CD4-positive, alpha-beta T cell treated with Interferon alpha-2 for 1 hour (primary cell): ENCODE results near the gene RRAS2.
"Not testable (repeated sequence)": the region's sequence is repeated elsewhere in the genome, so short reads cannot be mapped to it uniquely, and the experiment has no call there.

Source experiments
- DNase-seq, 2 donors: peaks; one replicate each; pipeline ENCODE4 v3.0.0-alpha.2; 2020 to 2022

The RRAS2 gene

DNA sequence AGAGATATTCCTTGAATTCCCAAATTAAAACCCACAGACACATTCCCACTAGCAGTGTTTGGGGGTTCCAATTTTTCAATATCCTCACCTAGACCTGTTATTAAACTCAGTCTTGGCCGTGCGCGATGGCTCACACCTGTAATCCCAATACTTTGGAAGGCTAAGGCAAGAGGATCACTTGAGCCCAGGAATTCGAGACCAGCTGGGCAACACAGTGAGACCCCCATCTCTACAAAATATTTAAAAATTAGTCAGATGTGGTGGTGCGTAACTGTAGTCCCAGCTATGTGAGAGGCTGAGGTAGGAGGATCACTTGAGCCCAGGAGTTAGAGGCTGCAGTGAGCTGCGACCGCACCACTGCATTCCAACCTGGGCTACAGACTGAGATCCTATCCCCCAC is 53.3 kb downstream of the RRAS2 start:
- no peak for DNase-seq

DNA sequence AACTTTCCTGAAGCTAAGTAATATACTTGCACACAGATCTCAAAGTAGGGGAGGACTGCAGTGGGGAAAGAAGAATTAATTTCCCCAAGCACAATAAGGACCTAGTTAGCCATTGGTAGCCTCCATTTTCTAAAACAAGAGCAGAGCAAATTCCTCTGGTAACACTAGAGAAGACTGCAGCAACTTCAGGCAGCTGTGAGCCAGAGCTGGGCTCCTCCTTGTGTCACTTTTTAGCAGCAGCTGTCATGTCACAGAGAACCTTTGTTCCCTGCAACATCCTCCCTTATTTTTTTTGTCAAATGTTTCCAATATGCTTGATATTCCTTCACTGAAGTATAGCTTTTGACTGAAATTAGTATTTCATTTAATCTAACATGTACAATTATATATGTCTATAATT is 54.4 kb downstream of the RRAS2 start:
- DNase-seq = no peak

DNA sequence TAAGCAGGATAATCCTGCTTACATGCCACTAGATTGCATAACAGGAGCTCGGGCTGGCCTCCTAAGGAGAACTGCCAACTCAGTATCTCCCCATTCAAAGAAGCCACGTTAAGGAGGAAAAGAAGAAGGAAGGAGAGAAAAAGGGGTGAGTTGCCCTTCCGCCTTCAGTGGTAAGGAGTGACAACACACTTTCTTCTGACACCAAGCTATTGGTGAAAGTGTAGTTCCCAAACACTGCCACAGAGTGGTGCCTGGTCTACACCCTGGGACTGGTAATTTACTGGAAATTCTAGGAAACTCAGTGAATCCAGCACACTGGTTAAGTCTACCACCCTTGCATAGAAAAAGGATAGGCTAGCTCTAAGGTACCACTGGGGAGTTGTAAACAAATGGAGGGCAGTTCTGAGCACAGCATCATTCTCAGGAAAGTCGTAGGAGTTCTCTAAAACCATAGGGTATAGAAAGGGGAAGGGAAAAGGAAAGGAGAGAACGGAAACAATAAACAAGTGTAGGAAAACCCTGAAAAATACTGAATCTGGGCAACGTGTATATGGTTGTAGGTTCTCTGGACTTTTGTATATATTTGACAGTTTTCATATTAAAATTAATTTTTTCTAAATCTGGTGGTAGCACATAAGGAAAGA is 58.2 kb downstream of the RRAS2 start:
- peak; percentile 59 to 69 for DNase-seq

GRCh38 chr11:14299921-14300320 is 59.1 kb downstream of the RRAS2 start:
- no peak for DNase-seq

GRCh38 chr11:14290422-14290821 is 68.6 kb downstream of the RRAS2 start:
- DNase-seq = no peak

- DNase-seq = peak in 1 of 2 donors; percentile 20
These were observed 70.6 kb downstream of the RRAS2 start for GRCh38 chr11:14288189-14288935.

DNA sequence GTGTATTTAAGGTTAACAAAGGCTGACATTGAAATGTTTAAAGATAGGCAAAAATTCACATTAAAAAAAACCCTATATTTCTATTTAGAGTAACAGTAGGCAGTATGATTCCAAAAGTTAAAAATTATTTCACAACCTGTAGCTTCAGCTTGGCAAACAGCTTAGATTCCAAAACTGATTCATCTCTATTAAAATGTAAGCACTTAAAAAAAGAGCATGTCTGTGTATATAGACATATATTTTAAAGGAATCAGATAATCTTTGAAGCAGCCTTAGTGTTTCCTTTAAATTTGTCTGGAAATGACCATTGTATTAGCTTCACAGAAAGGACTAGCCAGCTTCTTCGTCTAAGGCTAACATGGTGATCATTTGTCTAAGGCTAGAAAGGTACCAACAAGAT is 80.1 kb downstream of the RRAS2 start:
- not testable (repeated sequence) for DNase-seq

- DNase-seq = no peak
These were observed 83.9 kb downstream of the RRAS2 start for GRCh38 chr11:14275076-14275475.

GRCh38 chr11:14273895-14274294 is 85.1 kb downstream of the RRAS2 start:
- no peak for DNase-seq

GRCh38 chr11:14270690-14271542 is 88.1 kb downstream of the RRAS2 start:
- peak in 1 of 2 donors; percentile 35 for DNase-seq

DNA sequence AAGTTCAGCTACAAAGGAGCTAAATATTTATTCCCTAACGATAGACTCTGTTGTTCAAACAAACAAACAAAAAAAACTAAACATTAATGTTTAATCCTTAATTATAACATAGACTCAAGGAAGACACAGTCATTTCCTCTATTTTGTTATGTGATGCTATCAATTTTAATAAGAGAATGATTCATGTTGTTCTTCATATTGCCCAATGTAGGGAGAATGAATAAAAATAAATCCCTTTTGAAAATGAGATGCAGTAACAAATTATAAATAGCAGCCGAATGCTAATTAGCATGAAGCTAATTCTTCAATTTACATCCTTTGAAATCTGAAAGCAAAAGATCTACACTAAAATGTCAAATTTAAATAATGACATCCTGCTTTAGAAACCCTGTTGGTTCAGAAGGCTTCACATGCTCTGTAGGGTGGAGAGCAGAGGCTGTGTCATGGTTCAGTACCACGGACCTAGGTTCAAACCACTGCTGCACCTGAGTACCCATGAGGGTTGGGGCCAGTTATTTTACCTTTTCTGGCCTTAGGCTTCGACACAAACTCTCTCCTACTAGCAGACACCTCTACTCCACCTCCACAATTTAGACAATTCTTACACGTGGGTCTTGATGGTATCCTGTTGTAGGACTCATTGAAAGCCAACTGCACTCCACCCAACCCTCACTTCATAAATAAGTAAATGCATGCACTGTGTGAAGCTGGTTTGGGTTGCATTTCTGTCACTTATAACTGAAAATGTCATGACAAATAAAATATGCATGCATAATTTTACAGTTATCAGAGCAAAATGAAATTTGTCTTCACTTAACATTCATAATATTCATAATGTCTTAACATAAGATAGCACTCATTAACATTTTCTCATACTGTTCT is 89.0 kb downstream of the RRAS2 start:
- no peak for DNase-seq

- no peak for DNase-seq
These were observed 90.9 kb downstream of the RRAS2 start for GRCh38 chr11:14267861-14268635.

DNA sequence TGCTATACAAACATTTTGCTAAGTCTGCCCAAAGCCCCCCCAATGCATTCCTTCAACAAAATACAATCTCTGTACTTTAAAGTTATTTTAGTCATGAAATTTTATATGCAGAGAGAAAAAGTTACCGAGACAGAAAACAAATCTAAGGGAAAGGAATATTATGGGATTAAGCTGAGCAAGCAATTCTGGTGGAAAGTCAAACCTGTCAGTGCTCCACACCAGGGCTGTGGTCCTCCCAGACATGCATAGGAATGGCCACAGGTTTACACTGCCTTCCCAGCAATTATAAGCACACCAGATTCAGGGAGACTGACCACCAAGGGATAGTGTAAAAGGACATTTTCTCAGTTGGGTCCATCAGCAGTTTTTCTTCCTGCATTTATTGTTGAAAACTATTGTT is 92.4 kb downstream of the RRAS2 start:
- no peak for DNase-seq

DNA sequence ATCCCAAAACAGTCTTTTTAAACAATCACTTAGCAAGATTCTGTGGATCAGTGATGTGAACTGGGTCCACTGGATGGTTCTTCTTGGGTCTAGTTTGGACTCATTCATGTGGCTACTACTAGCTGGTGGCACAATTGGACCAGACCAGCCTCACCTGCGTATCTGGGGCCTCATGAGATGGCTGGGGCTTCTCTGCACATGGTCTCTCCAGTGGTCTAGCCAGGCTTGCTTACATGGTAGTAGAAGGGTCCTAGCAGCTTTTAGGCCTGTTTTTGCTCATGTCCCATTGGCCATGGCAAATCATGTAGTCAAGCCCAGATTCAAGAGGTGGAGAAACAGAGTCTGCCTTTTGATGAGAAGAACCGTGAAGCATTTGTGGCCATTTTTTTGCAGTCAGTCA is 94.0 kb downstream of the RRAS2 start:
- DNase-seq = no peak

DNA sequence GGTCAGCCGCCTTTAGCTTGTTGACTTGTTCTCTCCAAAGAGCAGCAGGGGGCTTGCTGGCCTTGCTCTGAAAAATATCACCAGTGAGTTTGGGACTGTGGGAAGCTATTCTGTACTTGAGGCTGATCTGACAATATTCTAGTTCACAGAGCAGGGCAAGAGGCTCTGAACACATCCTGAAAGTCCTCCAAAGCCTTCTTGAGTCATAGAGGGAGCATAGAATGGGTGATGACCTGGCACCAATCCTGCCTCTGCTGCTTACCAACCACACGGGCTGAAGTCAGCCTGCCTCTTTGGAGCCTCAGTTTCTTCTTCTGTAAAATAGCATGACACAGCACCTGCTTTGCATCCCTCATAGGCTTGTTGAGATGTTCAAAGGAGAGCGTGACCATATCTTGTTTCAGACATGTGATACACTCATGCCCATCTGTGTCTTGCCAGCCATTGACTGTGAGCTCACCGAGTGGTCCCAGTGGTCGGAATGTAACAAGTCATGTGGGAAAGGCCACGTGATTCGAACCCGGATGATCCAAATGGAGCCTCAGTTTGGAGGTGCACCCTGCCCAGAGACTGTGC is 96.6 kb downstream of the RRAS2 start:
- DNase-seq = no peak

GRCh38 chr11:14261066-14261465 is 97.9 kb downstream of the RRAS2 start:
- no peak for DNase-seq

- DNase-seq = no peak
These were observed 99.1 kb downstream of the RRAS2 start for GRCh38 chr11:14259878-14260277.

GRCh38 chr11:14259186-14259784 is 99.7 kb downstream of the RRAS2 start:
- no peak for DNase-seq

GRCh38 chr11:14258221-14258935 is 100.6 kb downstream of the RRAS2 start:
- no peak for DNase-seq

DNA sequence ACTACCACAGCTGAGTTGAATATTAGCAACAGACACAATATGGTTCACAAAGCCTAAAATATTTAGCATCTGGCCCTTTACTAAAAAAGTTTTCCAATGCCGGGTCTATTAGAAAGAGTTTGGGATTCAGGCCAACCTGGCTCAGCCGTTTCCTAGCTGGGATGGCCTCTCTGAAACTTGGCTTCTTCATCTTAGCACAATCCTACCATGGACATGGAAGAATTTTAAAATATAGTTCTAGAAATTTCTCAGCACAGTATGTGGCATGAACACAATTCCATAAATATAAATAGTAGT is 103.8 kb downstream of the RRAS2 start:
- DNase-seq = no peak
